GM10266 (cell line): ENCODE results near the gene POU5F1.

Experiments used
- DNase-seq: peaks from one replicate; pipeline ENCODE4 v3.0.0; 2012; ENCODE audit errors: extremely low spot score
- CTCF ChIP-seq: IDR thresholded peaks from 2 replicates; pipeline ENCODE4 v1.5.1; 2012; ENCODE audit warnings: mild to moderate bottlenecking, low read depth; ENCODE audit not compliant: control insufficient read depth, insufficient read depth; ENCODE audit errors: missing control alignments

Gene POU5F1

GRCh38 chr6:31180500-31180899 lies 10.0 kb upstream of the POU5F1 start:
- no peak for DNase-seq
- TF ChIP-seq CTCF: no peak

- DNase-seq: no peak
Observed at GRCh38 chr6:31179896-31180295, 9.4 kb upstream of the POU5F1 start.

GRCh38 chr6:31179042-31179386 lies 8.5 kb upstream of the POU5F1 start:
- no peak for DNase-seq
- TF ChIP-seq CTCF: no peak

More at GRCh38 chr6:31179896-31180295, 9.4 kb upstream of the POU5F1 start:
- no peak for TF ChIP-seq CTCF

GRCh38 chr6:31178143-31179041 lies 7.9 kb upstream of the POU5F1 start:
- TF ChIP-seq CTCF: no peak
- no peak for DNase-seq

GRCh38 chr6:31175971-31176370 lies 5.5 kb upstream of the POU5F1 start:
- TF ChIP-seq CTCF: no peak
- no peak for DNase-seq

- no peak for TF ChIP-seq CTCF
- no peak for DNase-seq
Observed at GRCh38 chr6:31174378-31174777, 3.9 kb upstream of the POU5F1 start.

GRCh38 chr6:31173406-31173805 lies 2.9 kb upstream of the POU5F1 start:
- TF ChIP-seq CTCF: no peak
- no peak for DNase-seq
